Glutamatergic neuron (in vitro differentiated cells): ENCODE measurements around the gene KIF5A. TPM values are rescaled to one million over a fixed set of nuclear protein-coding genes. Genes with fewer than 3 reads are reported as not detected.
A peak's percentile ranks its signal among the peaks of the same experiment; 100 is the strongest.

Experiments
- DNase-seq: peaks from one replicate; pipeline ENCODE4 v3.0.0; 2022
- H3K27ac Mint-ChIP-seq: one replicate; pipeline ENCODE4 v1.8.0; 2020; ENCODE audit warnings: mild to moderate bottlenecking, mixed read lengths, inconsistent platforms; ENCODE audit not compliant: unreplicated experiment
- H3K27me3 Mint-ChIP-seq: one replicate; pipeline ENCODE4 v1.8.0; 2020; ENCODE audit warnings: mild to moderate bottlenecking, moderate library complexity, mixed read lengths, inconsistent platforms; ENCODE audit not compliant: unreplicated experiment
- H3K36me3 Mint-ChIP-seq: one replicate; pipeline ENCODE4 v1.8.0; 2020; ENCODE audit warnings: mild to moderate bottlenecking, mixed read lengths, inconsistent platforms; ENCODE audit not compliant: unreplicated experiment
- H3K4me1 Mint-ChIP-seq: one replicate; pipeline ENCODE4 v1.8.0; 2020; ENCODE audit warnings: mild to moderate bottlenecking, low read depth, mixed read lengths, inconsistent platforms; ENCODE audit not compliant: unreplicated experiment
- H3K4me3 Mint-ChIP-seq: one replicate; pipeline ENCODE4 v1.8.0; 2020; ENCODE audit warnings: mild to moderate bottlenecking, mixed read lengths, inconsistent platforms; ENCODE audit not compliant: unreplicated experiment
- H3K9me3 Mint-ChIP-seq: one replicate; pipeline ENCODE4 v1.8.0; 2020; ENCODE audit warnings: mild to moderate bottlenecking, moderate library complexity, mixed read lengths, inconsistent platforms; ENCODE audit not compliant: unreplicated experiment
- total RNA-seq: library from RNA; stranded (reverse); fragmentation: NEBNext Ultra II Directional; extraction: Animal tissue kit (Norgen Biotek cat#: 25700); gene quantifications from one replicate; pipeline ENCODE4 v1.2.1, GENCODE V29; 2021; ENCODE audit not compliant: unreplicated experiment
- TF ChIP-seq, protein P1 (sequence below): fragments of 200-600 bp; sonication (generic); IDR thresholded peaks from one replicate; pipeline ENCODE4 v1.5.0; 2021; ENCODE audit not compliant: partially characterized antibody, unreplicated experiment

KIF5A gene
- total RNA-seq, 1 donor from 2014 or later = 314 TPM

DNA sequence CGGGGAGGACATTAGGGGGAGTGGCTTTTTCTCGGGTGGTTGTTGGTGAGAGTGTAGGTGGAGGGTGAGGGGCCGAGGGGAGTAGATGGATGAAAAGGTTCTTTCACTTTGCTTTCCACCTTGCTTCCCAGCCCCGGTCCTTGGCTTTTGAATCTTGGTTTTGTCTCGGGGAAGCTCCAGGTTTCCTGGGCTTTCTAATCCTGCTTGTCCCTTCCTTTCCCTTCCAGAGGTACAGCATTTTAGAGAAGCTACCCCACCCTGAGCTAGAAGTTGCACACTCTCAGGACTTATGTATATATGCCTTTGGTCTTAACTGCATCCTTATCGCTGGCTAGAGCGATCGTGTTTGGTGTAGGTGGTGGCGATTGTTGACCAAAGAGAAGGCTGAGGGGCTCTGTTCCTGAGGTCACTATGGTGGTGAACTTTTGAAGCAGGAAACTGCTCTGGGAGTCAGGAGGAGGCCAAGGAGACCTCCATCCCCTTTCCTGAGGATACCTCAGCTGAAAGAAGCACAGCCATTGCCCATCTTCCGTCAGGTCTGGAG lies 42.0 kb downstream of the KIF5A start:
- Mint-ChIP-seq H3K27ac (no peak overlapping the region), H3K27me3 (no peaks in the 10 kb centered on the region), H3K9me3 (no peaks in the 10 kb centered on the region), H3K4me3 (peak overlapping the region; percentile 92), H3K4me1 (peaks cover 6% of the 10 kb centered on the region), H3K36me3 (no peaks in the 10 kb centered on the region)
- TF ChIP-seq, protein P1, sequence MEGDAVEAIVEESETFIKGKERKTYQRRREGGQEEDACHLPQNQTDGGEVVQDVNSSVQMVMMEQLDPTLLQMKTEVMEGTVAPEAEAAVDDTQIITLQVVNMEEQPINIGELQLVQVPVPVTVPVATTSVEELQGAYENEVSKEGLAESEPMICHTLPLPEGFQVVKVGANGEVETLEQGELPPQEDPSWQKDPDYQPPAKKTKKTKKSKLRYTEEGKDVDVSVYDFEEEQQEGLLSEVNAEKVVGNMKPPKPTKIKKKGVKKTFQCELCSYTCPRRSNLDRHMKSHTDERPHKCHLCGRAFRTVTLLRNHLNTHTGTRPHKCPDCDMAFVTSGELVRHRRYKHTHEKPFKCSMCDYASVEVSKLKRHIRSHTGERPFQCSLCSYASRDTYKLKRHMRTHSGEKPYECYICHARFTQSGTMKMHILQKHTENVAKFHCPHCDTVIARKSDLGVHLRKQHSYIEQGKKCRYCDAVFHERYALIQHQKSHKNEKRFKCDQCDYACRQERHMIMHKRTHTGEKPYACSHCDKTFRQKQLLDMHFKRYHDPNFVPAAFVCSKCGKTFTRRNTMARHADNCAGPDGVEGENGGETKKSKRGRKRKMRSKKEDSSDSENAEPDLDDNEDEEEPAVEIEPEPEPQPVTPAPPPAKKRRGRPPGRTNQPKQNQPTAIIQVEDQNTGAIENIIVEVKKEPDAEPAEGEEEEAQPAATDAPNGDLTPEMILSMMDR = no peak
- DNase-seq = no peak

DNA sequence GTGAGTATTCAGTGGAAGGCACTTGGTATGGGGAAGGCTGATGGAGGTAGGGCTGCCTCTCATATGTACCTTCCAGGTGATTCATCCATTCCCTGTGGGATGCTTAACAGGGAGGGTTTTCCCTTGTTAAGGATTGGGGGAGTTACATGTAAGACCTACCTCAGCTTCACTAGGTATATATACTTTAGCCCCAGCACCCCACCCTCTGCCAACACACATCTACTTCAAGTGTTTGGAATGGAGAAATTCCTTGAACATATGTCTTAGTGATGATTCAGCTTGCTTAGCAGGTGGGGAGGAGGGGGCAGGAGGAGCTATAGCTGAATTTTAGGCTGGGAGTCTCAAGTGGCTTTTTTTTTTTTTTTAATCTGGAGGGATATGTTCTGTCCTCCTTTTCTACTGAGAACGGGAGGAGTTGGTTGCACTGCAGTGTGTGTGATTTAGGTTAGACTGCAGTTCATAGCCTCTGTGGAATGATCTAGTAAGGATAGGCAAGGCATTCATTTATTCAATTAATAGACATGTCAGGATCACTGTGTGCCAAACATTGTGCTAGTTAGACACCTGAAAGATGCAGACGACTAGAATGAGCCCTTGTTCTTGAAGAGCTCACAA lies 42.8 kb downstream of the KIF5A start:
- H3K27ac Mint-ChIP-seq = no peak overlapping the region
- peak overlapping the region; percentile 92 for H3K4me3 Mint-ChIP-seq
- H3K9me3 Mint-ChIP-seq = no peaks in the 10 kb centered on the region
- no peaks in the 10 kb centered on the region for H3K27me3 Mint-ChIP-seq
- peaks cover 6% of the 10 kb centered on the region for H3K4me1 Mint-ChIP-seq
- TF ChIP-seq, protein P1 = no peak
- no peak for DNase-seq
- H3K36me3 Mint-ChIP-seq = no peaks in the 10 kb centered on the region

DNA sequence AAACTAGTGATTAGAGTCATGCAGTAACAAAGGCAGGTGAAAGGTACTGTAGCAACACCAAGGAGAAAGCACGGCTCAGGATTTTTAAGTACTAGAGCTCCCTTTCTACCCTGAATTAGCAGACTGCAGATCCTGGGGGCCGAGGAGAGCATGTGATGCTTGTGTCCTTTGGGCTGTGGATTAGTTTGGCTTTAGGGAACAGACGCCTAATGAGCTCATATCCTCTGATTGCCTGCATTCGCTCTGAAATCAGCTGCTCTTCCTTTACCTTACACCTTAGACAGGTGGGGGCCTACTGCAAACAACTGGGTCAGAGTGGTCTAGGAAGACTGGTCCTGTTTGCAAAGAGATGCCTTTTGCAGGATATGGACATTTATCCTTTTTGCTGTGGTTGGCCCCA lies 43.3 kb downstream of the KIF5A start:
- peaks cover 6% of the 10 kb centered on the region for H3K4me1 Mint-ChIP-seq
- DNase-seq = no peak
- TF ChIP-seq, protein P1 = no peak
- H3K27ac Mint-ChIP-seq = no peak overlapping the region
- no peaks in the 10 kb centered on the region for H3K27me3 Mint-ChIP-seq
- no peaks in the 10 kb centered on the region for H3K9me3 Mint-ChIP-seq
- no peak overlapping the region for H3K4me3 Mint-ChIP-seq
- no peaks in the 10 kb centered on the region for H3K36me3 Mint-ChIP-seq

DNA sequence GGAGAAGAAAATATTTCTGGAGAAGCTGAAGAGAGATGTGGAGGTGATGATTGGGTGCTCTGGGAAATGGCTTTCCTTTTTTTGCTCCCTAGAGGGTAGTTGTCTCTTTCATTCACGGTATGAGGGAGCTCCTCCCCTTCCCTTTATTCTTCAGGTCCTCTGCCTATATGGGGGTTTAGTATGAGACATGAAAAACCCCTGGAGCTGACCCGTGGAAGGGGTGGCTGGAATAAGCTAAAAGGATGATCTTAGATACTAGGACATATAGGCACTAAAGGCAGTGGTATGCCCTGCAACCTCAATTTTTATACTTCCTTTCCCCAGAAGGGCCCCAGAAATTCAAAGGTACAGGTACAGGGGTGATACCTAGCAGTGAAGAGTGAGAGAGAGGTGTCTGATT lies 50.6 kb downstream of the KIF5A start:
- TF ChIP-seq, protein P1 = no peak

DNA sequence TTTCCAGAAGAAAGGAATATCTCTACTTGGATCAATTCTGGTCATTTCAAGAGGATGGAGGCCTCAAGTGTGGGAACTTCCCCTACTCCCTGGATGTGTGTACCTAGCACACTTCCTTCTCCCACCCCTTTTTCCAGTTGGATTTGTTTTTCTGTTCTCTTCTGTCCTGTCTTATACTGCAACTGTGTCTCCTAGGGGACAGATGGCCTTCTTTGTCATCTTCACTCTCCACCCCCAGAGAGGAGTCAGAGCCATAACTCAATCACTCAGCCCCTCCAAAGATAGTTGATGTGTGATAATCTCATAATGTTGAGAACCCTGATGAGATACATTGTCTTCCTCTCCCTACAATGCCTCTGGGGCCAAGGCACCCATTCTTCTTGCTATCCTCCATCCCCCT lies 52.7 kb downstream of the KIF5A start:
- Mint-ChIP-seq H3K9me3 (peaks cover 24% of the 10 kb centered on the region), H3K27ac (no peak overlapping the region), H3K36me3 (peaks cover 13% of the 10 kb centered on the region), H3K4me3 (no peak overlapping the region), H3K27me3 (peaks cover 13% of the 10 kb centered on the region), H3K4me1 (peaks cover 33% of the 10 kb centered on the region)
- no peak for DNase-seq
- TF ChIP-seq, protein P1 = no peak

More for the DNA sequence above, 50.6 kb downstream of the KIF5A start:
- Mint-ChIP-seq H3K27me3 (peaks cover 10% of the 10 kb centered on the region), H3K9me3 (peaks cover 18% of the 10 kb centered on the region), H3K4me1 (peaks cover 17% of the 10 kb centered on the region), H3K27ac (no peak overlapping the region), H3K36me3 (peaks cover 13% of the 10 kb centered on the region), H3K4me3 (no peak overlapping the region)
- no peak for DNase-seq
